Measurements from ENCODE around the gene PNMT. TPM values are rescaled to one million over a fixed set of nuclear protein-coding genes. Genes with fewer than 3 reads are reported as not detected.

Gene PNMT
- polyA plus RNA-seq, 2 donors: 1.8 to 2.2 TPM

DNA sequence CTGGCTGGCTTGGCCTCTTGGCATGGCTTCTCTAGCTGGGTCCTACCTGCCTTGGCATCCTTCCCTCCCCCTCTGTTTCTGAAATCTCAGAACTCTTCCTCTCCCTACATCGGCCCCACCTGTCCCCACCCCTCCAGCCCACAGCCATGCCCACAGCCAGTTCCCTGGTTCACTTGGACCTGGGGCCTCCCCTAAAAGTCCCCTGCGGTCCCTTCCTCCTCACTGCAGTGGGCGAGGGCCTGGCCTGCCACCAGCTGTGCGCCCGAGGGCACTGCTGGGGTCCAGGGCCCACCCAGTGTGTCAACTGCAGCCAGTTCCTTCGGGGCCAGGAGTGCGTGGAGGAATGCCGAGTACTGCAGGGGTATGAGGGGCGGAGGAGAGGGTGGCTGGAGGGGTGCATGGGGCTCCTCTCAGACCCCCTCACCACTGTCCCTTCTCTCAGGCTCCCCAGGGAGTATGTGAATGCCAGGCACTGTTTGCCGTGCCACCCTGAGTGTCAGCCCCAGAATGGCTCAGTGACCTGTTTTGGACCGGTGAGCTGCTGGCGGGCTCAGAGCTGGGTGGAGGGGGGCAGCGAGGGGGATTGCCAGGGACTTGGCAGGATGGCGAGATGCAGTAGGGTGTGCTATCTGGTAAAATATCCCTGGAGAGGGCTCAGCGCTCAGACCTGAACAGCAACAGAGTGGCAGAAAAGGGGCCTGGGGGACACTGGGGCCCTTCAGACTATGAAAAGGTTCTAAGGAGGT lies 48.0 kb downstream of the PNMT start:
- 54 to 60% methylated on average over 15 of the region's 15 CpGs for WGBS, 2 donors
- peak overlapping the region; percentile 95 to 96 for H3K27ac ChIP-seq (ENCODE audit: low read depth in 2 of 2, low read length in 1 of 2)
- no peak overlapping the region for H3K4me3 ChIP-seq (ENCODE audit: low read depth in 1 of 2, low read length in 2 of 2)
- no peaks in the 10 kb centered on the region for H3K9me3 ChIP-seq (ENCODE audit: control insufficient read depth in 2 of 2, insufficient read depth in 1 of 2, low read depth in 1 of 2, low read length in 1 of 2)
- H3K36me3 ChIP-seq (ENCODE audit: control insufficient read depth in 2 of 2, insufficient read depth in 2 of 2, low read length in 1 of 2): peaks cover 17 to 40% of the 10 kb centered on the region in 2 donors
- peaks cover 9 to 13% of the 10 kb centered on the region in 2 donors for H3K4me1 ChIP-seq (ENCODE audit: control insufficient read depth in 2 of 2, insufficient read depth in 2 of 2, low read length in 1 of 2)
- H3K27me3 ChIP-seq (ENCODE audit: control insufficient read depth in 1 of 2, insufficient read depth in 2 of 2, low read length in 2 of 2): no peaks in the 10 kb centered on the region

DNA sequence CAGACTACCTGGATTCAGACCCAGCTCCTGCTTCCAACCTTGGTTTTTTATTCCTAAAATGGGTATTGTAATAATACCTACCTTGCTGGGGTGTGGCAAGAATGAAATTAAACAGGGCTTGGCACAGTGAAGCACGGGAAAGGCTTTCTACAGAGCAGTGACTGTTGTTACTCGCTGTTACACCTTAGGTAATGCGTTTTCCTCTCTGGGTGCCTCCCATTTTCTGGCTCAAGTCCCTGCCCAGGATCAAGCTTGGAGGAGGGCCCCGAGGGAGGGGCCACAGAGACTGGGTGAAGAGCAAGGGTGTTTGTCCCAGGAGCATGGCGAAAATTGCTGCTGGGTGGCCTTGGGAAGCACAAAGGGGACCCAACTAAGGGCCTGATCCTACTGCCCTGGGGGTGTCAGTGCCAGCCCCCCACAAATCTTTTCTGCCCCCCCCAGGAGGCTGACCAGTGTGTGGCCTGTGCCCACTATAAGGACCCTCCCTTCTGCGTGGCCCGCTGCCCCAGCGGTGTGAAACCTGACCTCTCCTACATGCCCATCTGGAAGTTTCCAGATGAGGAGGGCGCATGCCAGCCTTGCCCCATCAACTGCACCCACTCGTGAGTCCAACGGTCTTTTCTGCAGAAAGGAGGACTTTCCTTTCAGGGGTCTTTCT lies 48.8 kb downstream of the PNMT start:
- Histone ChIP-seq H3K9me3 (ENCODE audit: control insufficient read depth in 2 of 2, insufficient read depth in 1 of 2, low read depth in 1 of 2, low read length in 1 of 2) (no peaks in the 10 kb centered on the region), H3K27ac (ENCODE audit: low read depth in 2 of 2, low read length in 1 of 2) (peak overlapping the region; percentile 95 to 96), H3K4me3 (ENCODE audit: low read depth in 1 of 2, low read length in 2 of 2) (no peak overlapping the region), H3K36me3 (ENCODE audit: control insufficient read depth in 2 of 2, insufficient read depth in 2 of 2, low read length in 1 of 2) (peaks cover 14 to 38% of the 10 kb centered on the region in 2 donors), H3K4me1 (ENCODE audit: control insufficient read depth in 2 of 2, insufficient read depth in 2 of 2, low read length in 1 of 2) (peaks cover 9 to 13% of the 10 kb centered on the region in 2 donors), H3K27me3 (ENCODE audit: control insufficient read depth in 1 of 2, insufficient read depth in 2 of 2, low read length in 2 of 2) (no peaks in the 10 kb centered on the region)
- WGBS, 2 donors: 66 to 71% methylated on average over 11 of the region's 11 CpGs

DNA sequence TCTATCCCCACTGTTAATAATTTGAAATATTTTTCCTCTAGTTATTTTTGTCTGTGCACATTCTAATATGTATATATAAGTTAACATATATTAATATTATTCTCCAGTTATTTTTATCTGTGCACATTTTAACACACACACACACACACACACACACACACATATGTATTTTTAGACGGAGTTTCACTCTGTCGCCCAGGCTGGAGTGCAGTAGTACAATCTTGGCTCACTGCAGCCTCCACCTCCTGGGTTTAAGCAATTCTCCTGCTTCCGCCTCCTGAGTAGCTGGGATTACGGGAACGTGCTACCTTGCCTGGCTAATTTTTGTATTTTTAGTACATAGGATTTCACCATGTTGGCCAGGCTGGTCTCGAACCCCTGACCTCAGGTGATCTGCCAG lies 49.4 kb downstream of the PNMT start:
- H3K27me3 ChIP-seq (ENCODE audit: control insufficient read depth in 1 of 2, insufficient read depth in 2 of 2, low read length in 2 of 2): no peaks in the 10 kb centered on the region
- peaks cover 10 to 34% of the 10 kb centered on the region in 2 donors for H3K36me3 ChIP-seq (ENCODE audit: control insufficient read depth in 2 of 2, insufficient read depth in 2 of 2, low read length in 1 of 2)
- no peak overlapping the region for H3K27ac ChIP-seq (ENCODE audit: low read depth in 2 of 2, low read length in 1 of 2)
- H3K9me3 ChIP-seq (ENCODE audit: control insufficient read depth in 2 of 2, insufficient read depth in 1 of 2, low read depth in 1 of 2, low read length in 1 of 2): no peaks in the 10 kb centered on the region
- H3K4me3 ChIP-seq (ENCODE audit: low read depth in 1 of 2, low read length in 2 of 2): no peak overlapping the region
- H3K4me1 ChIP-seq (ENCODE audit: control insufficient read depth in 2 of 2, insufficient read depth in 2 of 2, low read length in 1 of 2): peaks cover 9 to 13% of the 10 kb centered on the region in 2 donors
- 80% methylated on average over 6 of the region's 6 CpGs for WGBS, 2 donors

GRCh38 chr17:39719563-39720355 lies 51.5 kb downstream of the PNMT start:
- peak overlapping the region; percentile 32 to 35 for H3K27ac ChIP-seq (ENCODE audit: low read depth in 2 of 2, low read length in 1 of 2)
- 77 to 86% methylated on average over 7 of the region's 7 CpGs for WGBS, 2 donors
- no peaks in the 10 kb centered on the region for H3K9me3 ChIP-seq (ENCODE audit: control insufficient read depth in 2 of 2, insufficient read depth in 1 of 2, low read depth in 1 of 2, low read length in 1 of 2)
- peaks cover 10 to 38% of the 10 kb centered on the region in 2 donors for H3K36me3 ChIP-seq (ENCODE audit: control insufficient read depth in 2 of 2, insufficient read depth in 2 of 2, low read length in 1 of 2)
- H3K4me1 ChIP-seq (ENCODE audit: control insufficient read depth in 2 of 2, insufficient read depth in 2 of 2, low read length in 1 of 2): peaks cover 9 to 18% of the 10 kb centered on the region in 2 donors
- no peak overlapping the region for H3K4me3 ChIP-seq (ENCODE audit: low read depth in 1 of 2, low read length in 2 of 2)
- H3K27me3 ChIP-seq (ENCODE audit: control insufficient read depth in 1 of 2, insufficient read depth in 2 of 2, low read length in 2 of 2): no peaks in the 10 kb centered on the region

Other genes with a start within 250 kb of the PNMT start
- gene MED1, start 217.2 kb upstream of the PNMT start, polyA plus RNA-seq: 1 to 10 TPM; 5.0 to 6.8 TPM
- 10 to 100 TPM in 1 of 2 donors, 1 to 10 TPM in 1; 9.4 to 12.9 TPM for gene CDK12, start 207.0 kb upstream of the PNMT start, polyA plus RNA-seq
- gene NEUROD2, start 60.5 kb upstream of the PNMT start, polyA plus RNA-seq: under 1 TPM in 1 of 2 donors, not detected in 1; 0.02 TPM
- gene PPP1R1B, start 41.5 kb upstream of the PNMT start, polyA plus RNA-seq: 1 to 10 TPM in 1 of 2 donors, under 1 TPM in 1; 0.43 to 1.2 TPM
- gene STARD3, start 31.3 kb upstream of the PNMT start, polyA plus RNA-seq: 10 to 100 TPM; 44.6 to 44.9 TPM
- under 1 TPM; 0.78 to 0.88 TPM for gene TCAP, start 3.1 kb upstream of the PNMT start, polyA plus RNA-seq
- gene PGAP3, start 19.6 kb downstream of the PNMT start, polyA plus RNA-seq: 10 to 100 TPM; 28.8 to 40.0 TPM
- gene ERBB2, start 31.6 kb downstream of the PNMT start, polyA plus RNA-seq: 10 to 100 TPM; 68.4 to 98.1 TPM
- 10 to 100 TPM; 57.5 to 98.6 TPM for gene MIEN1, start 62.1 kb downstream of the PNMT start, polyA plus RNA-seq
- gene GRB7, start 69.5 kb downstream of the PNMT start, polyA plus RNA-seq: 10 to 100 TPM; 43.7 to 55.0 TPM
- gene IKZF3, start 195.9 kb downstream of the PNMT start, polyA plus RNA-seq: under 1 TPM; 0.52 to 0.84 TPM
- not detected for gene ZPBP2, start 199.7 kb downstream of the PNMT start, polyA plus RNA-seq

Measured in esophagus (tissue), 2 donors.